T-helper 2 cell treated with Interferon-gamma antibody and Interleukin-4, amounts not matched to agents 100 ng/mL and 5 ng/mL, for 36 hours (primary cell): ENCODE results near the gene FRMD4A. TPM values are rescaled to one million over a fixed set of nuclear protein-coding genes. Genes with fewer than 3 reads are reported as not detected.

Experiments
- intact Hi-C: fragments of 100-400 bp; cut with micrococcal nuclease; formaldehyde crosslinking; loops from one replicate; pipeline ENCODE4 v1.15.1; 2023
- total RNA-seq: library from RNA; stranded (reverse); gene quantifications from 2 replicates; pipeline ENCODE4 v1.2.3, GENCODE V29; 2022

FRMD4A gene
- total RNA-seq, 1 donor from 2014 or later, result 0.27 TPM

GRCh38 chr10:13659887-13660550 is 670.7 kb downstream of the FRMD4A start:
- intact Hi-C loops, result loop anchor here (1.0 kb wide), 1 partner anchor 118 kb away; no protein-coding TSS in a partner anchor

GRCh38 chr10:13658871-13659685 is 671.6 kb downstream of the FRMD4A start:
- intact Hi-C loops, result no loop called here

- intact Hi-C loops, result no loop called here
These were observed 672.5 kb downstream of the FRMD4A start for GRCh38 chr10:13658264-13658663.

GRCh38 chr10:13657101-13657680 is 673.5 kb downstream of the FRMD4A start:
- intact Hi-C loops, result no loop called here

GRCh38 chr10:13656337-13657100 is 674.2 kb downstream of the FRMD4A start:
- intact Hi-C loops, result no loop called here

- intact Hi-C loops, result no loop called here
These were observed 675.9 kb downstream of the FRMD4A start for GRCh38 chr10:13654846-13655245.

- intact Hi-C loops, result no loop called here
These were observed 676.5 kb downstream of the FRMD4A start for GRCh38 chr10:13654118-13654830.

- intact Hi-C loops, result no loop called here
These were observed 677.9 kb downstream of the FRMD4A start for GRCh38 chr10:13652860-13653259.

- intact Hi-C loops, result no loop called here
These were observed 678.6 kb downstream of the FRMD4A start for GRCh38 chr10:13651969-13652720.

- intact Hi-C loops, result no loop called here
These were observed 679.8 kb downstream of the FRMD4A start for GRCh38 chr10:13650961-13651360.

- intact Hi-C loops, result no loop called here
These were observed 680.7 kb downstream of the FRMD4A start for GRCh38 chr10:13649844-13650520.

GRCh38 chr10:13648425-13648824 is 682.3 kb downstream of the FRMD4A start:
- intact Hi-C loops, result no loop called here

- intact Hi-C loops, result no loop called here
These were observed 685.9 kb downstream of the FRMD4A start for GRCh38 chr10:13644866-13645265.

GRCh38 chr10:13643016-13643415 is 687.7 kb downstream of the FRMD4A start:
- intact Hi-C loops, result no loop called here

GRCh38 chr10:13642293-13642692 is 688.4 kb downstream of the FRMD4A start:
- intact Hi-C loops, result no loop called here

- intact Hi-C loops, result no loop called here
These were observed 692.8 kb downstream of the FRMD4A start for GRCh38 chr10:13637894-13638293.

- intact Hi-C loops, result no loop called here
These were observed 693.3 kb downstream of the FRMD4A start for GRCh38 chr10:13637303-13637856.

- intact Hi-C loops, result no loop called here
These were observed 693.9 kb downstream of the FRMD4A start for GRCh38 chr10:13636776-13637175.

GRCh38 chr10:13634207-13634606 is 696.5 kb downstream of the FRMD4A start:
- intact Hi-C loops, result no loop called here
